ENCODE measurements around the gene PSMG3. TPM values are rescaled to one million over a fixed set of nuclear protein-coding genes. Genes with fewer than 3 reads are reported as not detected.

Gene PSMG3
- total RNA-seq, 1 donor from 2014 or later: 31.7 TPM

DNA sequence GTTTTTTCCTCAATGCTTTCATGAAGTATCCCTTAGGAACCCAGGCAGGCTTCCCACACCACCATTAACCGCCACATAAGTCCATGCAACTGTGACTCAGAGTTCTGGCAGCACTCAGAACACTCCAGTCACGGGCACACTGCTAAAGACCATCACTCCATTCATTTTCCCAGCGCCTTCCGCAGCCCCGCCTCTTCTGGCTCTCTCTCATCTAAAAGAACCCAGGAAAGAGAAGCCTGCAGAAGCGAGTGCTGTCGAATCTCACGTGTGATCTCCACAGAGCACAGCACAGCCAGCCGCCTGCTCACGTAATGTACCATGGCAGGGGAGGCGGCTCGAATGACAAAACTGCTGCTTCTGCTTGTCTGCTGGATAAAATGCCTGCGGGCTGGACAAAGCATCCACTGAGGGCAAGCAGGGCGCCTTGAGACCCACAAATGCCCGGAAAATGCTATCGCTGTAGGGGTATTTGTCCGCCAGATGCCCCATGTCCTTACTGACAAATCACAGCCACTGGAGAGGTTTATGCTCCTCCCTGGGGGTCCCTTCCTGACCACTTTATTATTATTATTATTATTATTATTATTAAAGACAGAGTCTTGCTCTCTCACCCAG, 1.8 kb downstream of the PSMG3 start:
- H3K27ac Mint-ChIP-seq (ENCODE audit: unreplicated experiment): peak overlapping the region; percentile 98
- H3K36me3 Mint-ChIP-seq (ENCODE audit: low read depth): peaks cover 7% of the 10 kb centered on the region
- TF ChIP-seq, protein P1, sequence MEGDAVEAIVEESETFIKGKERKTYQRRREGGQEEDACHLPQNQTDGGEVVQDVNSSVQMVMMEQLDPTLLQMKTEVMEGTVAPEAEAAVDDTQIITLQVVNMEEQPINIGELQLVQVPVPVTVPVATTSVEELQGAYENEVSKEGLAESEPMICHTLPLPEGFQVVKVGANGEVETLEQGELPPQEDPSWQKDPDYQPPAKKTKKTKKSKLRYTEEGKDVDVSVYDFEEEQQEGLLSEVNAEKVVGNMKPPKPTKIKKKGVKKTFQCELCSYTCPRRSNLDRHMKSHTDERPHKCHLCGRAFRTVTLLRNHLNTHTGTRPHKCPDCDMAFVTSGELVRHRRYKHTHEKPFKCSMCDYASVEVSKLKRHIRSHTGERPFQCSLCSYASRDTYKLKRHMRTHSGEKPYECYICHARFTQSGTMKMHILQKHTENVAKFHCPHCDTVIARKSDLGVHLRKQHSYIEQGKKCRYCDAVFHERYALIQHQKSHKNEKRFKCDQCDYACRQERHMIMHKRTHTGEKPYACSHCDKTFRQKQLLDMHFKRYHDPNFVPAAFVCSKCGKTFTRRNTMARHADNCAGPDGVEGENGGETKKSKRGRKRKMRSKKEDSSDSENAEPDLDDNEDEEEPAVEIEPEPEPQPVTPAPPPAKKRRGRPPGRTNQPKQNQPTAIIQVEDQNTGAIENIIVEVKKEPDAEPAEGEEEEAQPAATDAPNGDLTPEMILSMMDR (IDR thresholded peaks at IDR 0.05): no peak
- H3K27me3 Mint-ChIP-seq (ENCODE audit: low read depth): no peaks in the 10 kb centered on the region
- peak overlapping the region; percentile 77 for H3K4me3 Mint-ChIP-seq (ENCODE audit: unreplicated experiment)
- no peak for DNase-seq (ENCODE audit: low spot score)
- no peaks in the 10 kb centered on the region for H3K9me3 Mint-ChIP-seq (ENCODE audit: low read depth)
- peaks cover 69% of the 10 kb centered on the region for H3K4me1 Mint-ChIP-seq (ENCODE audit: low read depth)

DNA sequence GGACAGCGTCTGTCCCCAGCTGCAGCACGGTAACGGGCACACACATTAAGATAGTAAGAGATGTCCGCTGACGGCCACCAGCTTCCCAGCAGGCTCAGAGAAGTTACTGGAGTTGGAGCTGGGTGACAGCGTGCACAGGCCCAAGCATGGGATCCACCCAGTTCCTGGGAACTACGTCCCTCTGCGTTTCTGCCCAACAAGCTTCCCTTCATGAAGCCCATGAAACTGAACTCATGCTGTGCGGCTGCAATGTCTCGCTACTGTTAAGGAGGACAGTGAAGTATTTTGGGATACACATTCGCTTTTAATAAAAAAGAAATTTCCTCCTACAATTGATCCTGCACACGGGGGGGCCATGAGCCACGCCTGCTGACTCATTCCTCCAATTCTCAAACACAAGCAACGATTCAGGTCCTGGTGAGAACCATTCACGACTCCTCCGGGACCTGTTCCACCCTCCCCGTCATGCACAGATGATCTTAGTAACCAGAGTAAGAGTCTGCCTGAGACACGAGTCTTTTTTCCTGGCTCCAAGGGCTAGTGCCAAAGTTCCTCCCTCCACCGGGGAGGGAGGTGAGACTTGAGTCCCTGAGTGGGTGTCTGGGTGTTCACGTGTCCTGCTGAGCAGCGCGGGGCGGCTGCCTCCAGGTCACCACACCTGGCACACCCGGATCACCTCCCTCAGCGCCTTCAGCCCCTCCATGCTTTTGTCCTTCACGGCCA, 2.6 kb downstream of the PSMG3 start:
- H3K36me3 Mint-ChIP-seq (ENCODE audit: low read depth): peaks cover 7% of the 10 kb centered on the region

DNA sequence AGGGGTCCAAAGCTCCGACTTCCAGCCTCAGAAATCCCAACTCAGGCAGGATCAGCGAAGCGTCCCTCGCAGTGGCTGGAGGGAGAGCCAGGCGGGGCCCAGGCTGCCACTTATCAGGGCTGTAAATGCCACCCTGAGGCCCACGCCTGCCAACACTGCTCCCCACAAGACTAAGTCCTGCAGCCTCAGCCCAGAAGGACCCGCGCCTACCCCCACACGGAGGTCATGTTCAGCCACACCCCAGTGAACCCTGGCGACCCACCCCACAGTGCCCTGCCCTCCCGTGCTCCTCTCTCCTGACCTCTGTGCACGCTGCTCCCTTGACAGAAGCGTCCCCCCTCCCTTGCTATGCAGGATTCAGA, 3.2 kb downstream of the PSMG3 start:
- peak overlapping the region; percentile 65 for H3K4me3 Mint-ChIP-seq (ENCODE audit: unreplicated experiment)

More for the DNA sequence above, 2.6 kb downstream of the PSMG3 start:
- DNase-seq (ENCODE audit: low spot score): no peak
- peaks cover 64% of the 10 kb centered on the region for H3K4me1 Mint-ChIP-seq (ENCODE audit: low read depth)
- no peaks in the 10 kb centered on the region for H3K9me3 Mint-ChIP-seq (ENCODE audit: low read depth)
- H3K27ac Mint-ChIP-seq (ENCODE audit: unreplicated experiment): peak overlapping the region; percentile 98
- no peaks in the 10 kb centered on the region for H3K27me3 Mint-ChIP-seq (ENCODE audit: low read depth)
- H3K4me3 Mint-ChIP-seq (ENCODE audit: unreplicated experiment): peak overlapping the region; percentile 65
- TF ChIP-seq, protein P1 (IDR thresholded peaks at IDR 0.05): peak; percentile 9

DNA sequence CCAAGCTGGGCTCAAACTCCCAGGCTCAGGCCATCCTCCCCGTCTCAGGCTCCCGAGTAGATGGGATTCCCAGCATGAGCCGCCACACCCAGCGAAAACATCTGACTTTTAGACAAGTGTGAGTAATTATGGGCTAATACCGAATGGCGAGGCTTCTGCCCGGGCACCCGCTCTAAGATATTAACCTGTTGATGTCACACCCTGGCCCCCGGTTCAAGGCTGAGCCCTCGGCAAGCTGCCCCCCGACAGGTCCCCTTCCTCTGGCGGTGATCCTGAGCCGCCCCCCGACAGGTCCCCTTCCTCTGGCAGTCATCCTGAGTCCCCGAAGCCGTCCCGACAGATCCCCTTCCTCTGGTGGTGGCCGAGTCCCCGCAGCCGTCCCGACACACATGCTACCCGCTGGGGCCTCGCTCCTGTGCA, 5.2 kb downstream of the PSMG3 start:
- no peak for DNase-seq (ENCODE audit: low spot score)
- H3K27ac Mint-ChIP-seq (ENCODE audit: unreplicated experiment): peak overlapping the region; percentile 15
- no peaks in the 10 kb centered on the region for H3K9me3 Mint-ChIP-seq (ENCODE audit: low read depth)
- H3K36me3 Mint-ChIP-seq (ENCODE audit: low read depth): peaks cover 7% of the 10 kb centered on the region
- H3K4me3 Mint-ChIP-seq (ENCODE audit: unreplicated experiment): no peak overlapping the region
- H3K4me1 Mint-ChIP-seq (ENCODE audit: low read depth): peaks cover 48% of the 10 kb centered on the region
- H3K27me3 Mint-ChIP-seq (ENCODE audit: low read depth): no peaks in the 10 kb centered on the region
- TF ChIP-seq, protein P1 (IDR thresholded peaks at IDR 0.05): no peak

More for the DNA sequence above, 3.2 kb downstream of the PSMG3 start:
- DNase-seq (ENCODE audit: low spot score): no peak
- TF ChIP-seq, protein P1 (IDR thresholded peaks at IDR 0.05): no peak
- Mint-ChIP-seq H3K27ac (ENCODE audit: unreplicated experiment) (peak overlapping the region; percentile 98), H3K4me1 (ENCODE audit: low read depth) (peaks cover 58% of the 10 kb centered on the region), H3K9me3 (ENCODE audit: low read depth) (no peaks in the 10 kb centered on the region), H3K36me3 (ENCODE audit: low read depth) (peaks cover 7% of the 10 kb centered on the region), H3K27me3 (ENCODE audit: low read depth) (no peaks in the 10 kb centered on the region)

DNA sequence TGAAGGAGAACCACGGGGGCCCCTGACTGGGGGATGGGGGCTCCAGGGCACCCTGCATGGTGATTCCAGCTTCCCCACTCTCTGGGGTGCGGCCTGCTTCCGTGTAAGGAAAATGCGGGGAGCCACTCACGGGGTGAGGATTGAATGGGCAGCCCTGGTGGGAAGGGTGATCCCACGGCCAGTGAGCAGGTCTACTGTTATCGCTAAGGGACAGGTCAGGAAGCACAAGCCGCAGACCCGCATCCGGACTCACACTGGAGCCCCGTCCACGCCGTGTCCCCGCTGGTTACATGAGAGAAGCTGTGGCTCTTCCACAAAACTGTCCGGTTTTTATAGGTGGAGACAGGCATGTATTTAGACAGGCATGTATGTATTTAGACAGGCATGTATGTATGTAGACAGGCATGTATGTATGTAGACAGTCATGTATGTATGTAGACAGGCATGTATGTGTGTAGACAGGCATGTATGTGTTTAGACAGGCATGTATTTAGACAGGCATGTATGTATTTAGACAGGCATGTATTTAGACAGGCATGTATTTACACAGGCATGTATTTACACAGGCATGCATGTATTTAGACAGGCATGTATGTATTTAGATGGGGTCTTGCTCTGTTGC, 5.7 kb downstream of the PSMG3 start:
- H3K27me3 Mint-ChIP-seq (ENCODE audit: low read depth): no peaks in the 10 kb centered on the region
- no peak for DNase-seq (ENCODE audit: low spot score)
- no peak overlapping the region for H3K4me3 Mint-ChIP-seq (ENCODE audit: unreplicated experiment)
- H3K9me3 Mint-ChIP-seq (ENCODE audit: low read depth): no peaks in the 10 kb centered on the region
- peak overlapping the region; percentile 15 for H3K27ac Mint-ChIP-seq (ENCODE audit: unreplicated experiment)
- TF ChIP-seq, protein P1 (IDR thresholded peaks at IDR 0.05): no peak
- H3K4me1 Mint-ChIP-seq (ENCODE audit: low read depth): peaks cover 46% of the 10 kb centered on the region
- peaks cover 7% of the 10 kb centered on the region for H3K36me3 Mint-ChIP-seq (ENCODE audit: low read depth)
